Activated B cell treated with CpG ODN at 0.5 μM for 24 hours (primary cell): ENCODE measurements around the gene GH2. TPM values are rescaled to one million over a fixed set of nuclear protein-coding genes. Genes with fewer than 3 reads are reported as not detected.

Source experiments
- total RNA-seq: library from RNA; stranded (reverse); gene quantifications from 2 replicates; pipeline ENCODE4 v1.2.3, GENCODE V29; 2022

The GH2 gene
- total RNA-seq, 1 donor from 2014 or later: not detected

Other genes with a start within 250 kb of the GH2 start
- 404 and 421 TPM in 2 replicates for gene LIMD2, start 181.8 kb downstream of the GH2 start, total RNA-seq
- gene STRADA, start 140.1 kb downstream of the GH2 start, total RNA-seq: 72.5 and 80.2 TPM in 2 replicates
- gene CCDC47, start 108.3 kb downstream of the GH2 start, total RNA-seq: 41.4 and 47.6 TPM in 2 replicates
- 132 and 160 TPM in 2 replicates for gene DDX42, start 107.8 kb downstream of the GH2 start, total RNA-seq
- gene PSMC5, start 54.5 kb downstream of the GH2 start, total RNA-seq: 157 TPM in 2 replicates
- gene FTSJ3, start 54.3 kb downstream of the GH2 start, total RNA-seq: 82.0 and 85.1 TPM in 2 replicates
- gene SMARCD2, start 39.3 kb downstream of the GH2 start, total RNA-seq: 114 and 117 TPM in 2 replicates
- gene CSH2, start 8.3 kb downstream of the GH2 start, total RNA-seq: not detected in 2 replicates
- gene CSH1, start 14.6 kb upstream of the GH2 start, total RNA-seq: not detected in 2 replicates
- gene CSHL1, start 29.3 kb upstream of the GH2 start, total RNA-seq: not detected in 2 replicates
- gene GH1, start 36.9 kb upstream of the GH2 start, total RNA-seq: 0.27 TPM in 1 of 2 replicates, not detected in the other
- gene CD79B, start 50.4 kb upstream of the GH2 start, total RNA-seq: 706 and 757 TPM in 2 replicates
- gene SCN4A, start 91.0 kb upstream of the GH2 start, total RNA-seq: 0.49 and 0.78 TPM in 2 replicates
- not detected in 2 replicates for gene PRR29, start 116.4 kb upstream of the GH2 start, total RNA-seq
- 44.5 and 44.7 TPM in 2 replicates for gene ICAM2, start 138.7 kb upstream of the GH2 start, total RNA-seq
- 11.9 and 12.9 TPM in 2 replicates for gene ERN1, start 248.2 kb upstream of the GH2 start, total RNA-seq